ENCODE results near the gene DAAM2. TPM values are rescaled to one million over a fixed set of nuclear protein-coding genes. Genes with fewer than 3 reads are reported as not detected.

DAAM2 gene
- total and polyA plus RNA-seq, 9 of the 15 experiments (the other 6 are each of a cell fraction or from before 2014, with no cell fraction given) = 0.01 to 0.07 TPM; not detected in 7

DNA sequence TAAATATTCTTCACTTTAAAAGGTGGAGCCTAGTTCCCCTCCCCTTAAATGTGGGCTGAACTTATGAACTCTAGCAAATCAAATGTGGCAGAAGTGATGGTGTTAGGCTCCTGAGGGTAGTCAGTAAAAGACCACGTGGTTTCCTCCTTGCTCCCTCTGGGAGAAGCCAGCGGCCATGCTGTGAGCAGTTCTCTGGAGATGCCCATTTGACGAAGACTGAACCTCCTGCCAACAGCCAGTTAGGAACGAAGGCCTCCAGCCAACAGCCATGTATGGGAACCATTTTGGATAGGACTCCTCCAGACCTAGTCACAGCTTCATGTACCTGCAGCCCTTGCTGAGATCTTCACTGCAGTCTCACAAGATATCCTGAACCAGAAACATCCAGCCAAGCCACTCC lies 149.6 kb downstream of the DAAM2 start (continued):
- TF ChIP-seq, protein P1, sequence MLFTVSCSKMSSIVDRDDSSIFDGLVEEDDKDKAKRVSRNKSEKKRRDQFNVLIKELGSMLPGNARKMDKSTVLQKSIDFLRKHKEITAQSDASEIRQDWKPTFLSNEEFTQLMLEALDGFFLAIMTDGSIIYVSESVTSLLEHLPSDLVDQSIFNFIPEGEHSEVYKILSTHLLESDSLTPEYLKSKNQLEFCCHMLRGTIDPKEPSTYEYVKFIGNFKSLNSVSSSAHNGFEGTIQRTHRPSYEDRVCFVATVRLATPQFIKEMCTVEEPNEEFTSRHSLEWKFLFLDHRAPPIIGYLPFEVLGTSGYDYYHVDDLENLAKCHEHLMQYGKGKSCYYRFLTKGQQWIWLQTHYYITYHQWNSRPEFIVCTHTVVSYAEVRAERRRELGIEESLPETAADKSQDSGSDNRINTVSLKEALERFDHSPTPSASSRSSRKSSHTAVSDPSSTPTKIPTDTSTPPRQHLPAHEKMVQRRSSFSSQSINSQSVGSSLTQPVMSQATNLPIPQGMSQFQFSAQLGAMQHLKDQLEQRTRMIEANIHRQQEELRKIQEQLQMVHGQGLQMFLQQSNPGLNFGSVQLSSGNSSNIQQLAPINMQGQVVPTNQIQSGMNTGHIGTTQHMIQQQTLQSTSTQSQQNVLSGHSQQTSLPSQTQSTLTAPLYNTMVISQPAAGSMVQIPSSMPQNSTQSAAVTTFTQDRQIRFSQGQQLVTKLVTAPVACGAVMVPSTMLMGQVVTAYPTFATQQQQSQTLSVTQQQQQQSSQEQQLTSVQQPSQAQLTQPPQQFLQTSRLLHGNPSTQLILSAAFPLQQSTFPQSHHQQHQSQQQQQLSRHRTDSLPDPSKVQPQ (CRISPR knock-in tag; IDR thresholded peaks at IDR 0.05; ENCODE audit: borderline replicate concordance) = no peak; the same call in 1 of the 2 replicates
- TF ChIP-seq, protein P2, sequence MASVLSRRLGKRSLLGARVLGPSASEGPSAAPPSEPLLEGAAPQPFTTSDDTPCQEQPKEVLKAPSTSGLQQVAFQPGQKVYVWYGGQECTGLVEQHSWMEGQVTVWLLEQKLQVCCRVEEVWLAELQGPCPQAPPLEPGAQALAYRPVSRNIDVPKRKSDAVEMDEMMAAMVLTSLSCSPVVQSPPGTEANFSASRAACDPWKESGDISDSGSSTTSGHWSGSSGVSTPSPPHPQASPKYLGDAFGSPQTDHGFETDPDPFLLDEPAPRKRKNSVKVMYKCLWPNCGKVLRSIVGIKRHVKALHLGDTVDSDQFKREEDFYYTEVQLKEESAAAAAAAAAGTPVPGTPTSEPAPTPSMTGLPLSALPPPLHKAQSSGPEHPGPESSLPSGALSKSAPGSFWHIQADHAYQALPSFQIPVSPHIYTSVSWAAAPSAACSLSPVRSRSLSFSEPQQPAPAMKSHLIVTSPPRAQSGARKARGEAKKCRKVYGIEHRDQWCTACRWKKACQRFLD (CRISPR knock-in tag; IDR thresholded peaks at IDR 0.05) = peak; percentile 93
- TF ChIP-seq NR4A1 (CRISPR knock-in tag; IDR thresholded peaks at IDR 0.05) (0 out of 2 replicates have a peak, but pooled peaks have one; percentile 80), NR4A1 (tag; IDR thresholded peaks at IDR 0.05) (peak; percentile 95), YY1 (IDR thresholded peaks at IDR 0.05; ENCODE audit: borderline replicate concordance in 1 of 3, control insufficient read depth in 1 of 3, extremely low read depth in 1 of 3, insufficient read depth in 3 of 3, insufficient read length in 1 of 3, insufficient replicate concordance in 2 of 3, low read depth in 1 of 3, low read length in 2 of 3) (no peak), ELF4 (CRISPR knock-in tag; IDR thresholded peaks at IDR 0.05) (peak; percentile 64; the same call in 1 of the 2 replicates), CCNT2 (IDR thresholded peaks at IDR 0.05; ENCODE audit: borderline replicate concordance, extremely low read depth, insufficient read length, low read depth, low read length) (no peak), MAFK (IDR thresholded peaks at IDR 0.05; ENCODE audit: low read length) (no peak), TEAD2 (tag; IDR thresholded peaks at IDR 0.05) (0 out of 2 replicates have a peak, but pooled peaks have one; percentile 42), NELFE (IDR thresholded peaks at IDR 0.05; ENCODE audit: insufficient read depth, insufficient read length) (no peak), GABPB2 (CRISPR knock-in tag; conservative IDR thresholded peaks at IDR 0.05) (no peak), SMAD3 (CRISPR knock-in tag; conservative IDR thresholded peaks at IDR 0.05) (peak; percentile 64), ZNF589 (CRISPR knock-in tag; IDR thresholded peaks at IDR 0.05; ENCODE audit: low read depth) (peak; percentile 80), RAD51 (IDR thresholded peaks at IDR 0.05; ENCODE audit: borderline replicate concordance, low read depth) (peak; percentile 35; the same call in 1 of the 2 replicates)
- TF ChIP-seq, protein P3, sequence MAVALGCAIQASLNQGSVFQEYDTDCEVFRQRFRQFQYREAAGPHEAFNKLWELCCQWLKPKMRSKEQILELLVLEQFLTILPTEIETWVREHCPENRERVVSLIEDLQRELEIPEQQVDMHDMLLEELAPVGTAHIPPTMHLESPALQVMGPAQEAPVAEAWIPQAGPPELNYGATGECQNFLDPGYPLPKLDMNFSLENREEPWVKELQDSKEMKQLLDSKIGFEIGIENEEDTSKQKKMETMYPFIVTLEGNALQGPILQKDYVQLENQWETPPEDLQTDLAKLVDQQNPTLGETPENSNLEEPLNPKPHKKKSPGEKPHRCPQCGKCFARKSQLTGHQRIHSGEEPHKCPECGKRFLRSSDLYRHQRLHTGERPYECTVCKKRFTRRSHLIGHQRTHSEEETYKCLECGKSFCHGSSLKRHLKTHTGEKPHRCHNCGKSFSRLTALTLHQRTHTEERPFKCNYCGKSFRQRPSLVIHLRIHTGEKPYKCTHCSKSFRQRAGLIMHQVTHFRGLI (CRISPR knock-in tag; IDR thresholded peaks at IDR 0.05) = peak; percentile 89
- TF ChIP-seq, protein P4, sequence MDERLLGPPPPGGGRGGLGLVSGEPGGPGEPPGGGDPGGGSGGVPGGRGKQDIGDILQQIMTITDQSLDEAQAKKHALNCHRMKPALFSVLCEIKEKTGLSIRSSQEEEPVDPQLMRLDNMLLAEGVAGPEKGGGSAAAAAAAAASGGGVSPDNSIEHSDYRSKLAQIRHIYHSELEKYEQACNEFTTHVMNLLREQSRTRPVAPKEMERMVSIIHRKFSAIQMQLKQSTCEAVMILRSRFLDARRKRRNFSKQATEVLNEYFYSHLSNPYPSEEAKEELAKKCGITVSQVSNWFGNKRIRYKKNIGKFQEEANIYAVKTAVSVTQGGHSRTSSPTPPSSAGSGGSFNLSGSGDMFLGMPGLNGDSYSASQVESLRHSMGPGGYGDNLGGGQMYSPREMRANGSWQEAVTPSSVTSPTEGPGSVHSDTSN (CRISPR knock-in tag; IDR thresholded peaks at IDR 0.05; ENCODE audit: low read depth) = no peak
- TF ChIP-seq, protein P4 (tag; conservative IDR thresholded peaks at IDR 0.05; ENCODE audit: low read depth) = peak; percentile 24
